ENCODE data around the gene PER1. TPM values are rescaled to one million over a fixed set of nuclear protein-coding genes. Genes with fewer than 3 reads are reported as not detected.

The PER1 gene
- total and polyA plus RNA-seq, 9 of the 15 experiments (the other 6 are each of a cell fraction or from before 2014, with no cell fraction given), result 0.13 to 26.0 (median 3.4) TPM

- H3K4me1 ChIP-seq (replicated peaks in 1 of 2; ENCODE audit: control insufficient read depth in 2 of 2, insufficient read depth in 2 of 2, low read length in 2 of 2), result peaks cover 6 to 28% of the 10 kb centered on the region in 2 experiments; a peak in 4 of 5 replicates
- H3K9me3 ChIP-seq (replicated peaks; ENCODE audit: control insufficient read depth, insufficient read depth, low read depth, low read length), result no peaks in the 10 kb centered on the region
- intact Hi-C loops (cut with micrococcal nuclease), result no loop called here
- peaks cover 46% of the 10 kb centered on the region; the same call in 2 of the 3 replicates for H3K36me3 ChIP-seq (ENCODE audit: control insufficient read depth, insufficient read depth, low read length)
- 73% methylated on average over 5 of the region's 7 CpGs for WGBS (ENCODE audit: insufficient coverage, low coverage, missing lambda C conversion rate)
- ChIA-PET CTCF (ENCODE audit: low intra/inter-chr PET ratio) (no interaction called here), POLR2A (interaction anchor here (0.6 to 3.3 kb wide), 5 partner anchors 9 to 878 kb away, joined by 3 to 19 read pairs (median 5); partner anchors contain the start of gene PER1)
- H3K9ac ChIP-seq (ENCODE audit: insufficient read depth in 1 of 2, low read depth in 2 of 2, low read length in 2 of 2), result 0 out of 4 replicates have a peak overlapping the region, but pooled peaks of 1 of the 2 experiments have one; percentile 9
- H3K9me1 ChIP-seq (ENCODE audit: control insufficient read depth, insufficient read depth, low read length), result no peaks in the 10 kb centered on the region
- no peak overlapping the region for H3K4me3 ChIP-seq
- H4K20me1 ChIP-seq (replicated peaks; ENCODE audit: control insufficient read depth, insufficient read depth, low read length), result 0 out of 2 replicates have a peak, but pooled peaks cover 2% of the 10 kb centered on the region
- TF ChIP-seq NKRF (IDR thresholded peaks at IDR 0.05; ENCODE audit: borderline replicate concordance) (no peak), HINFP (tag; conservative IDR thresholded peaks at IDR 0.05; ENCODE audit: low read depth) (no peak), DNMT1 (IDR thresholded peaks at IDR 0.05) (no peak), IRF2 (CRISPR knock-in tag; IDR thresholded peaks at IDR 0.05) (no peak), YBX1 (IDR thresholded peaks at IDR 0.05) (no peak), ZNF445 (CRISPR knock-in tag; IDR thresholded peaks at IDR 0.05; ENCODE audit: low read depth) (no peak), ZNF280B (CRISPR knock-in tag; IDR thresholded peaks at IDR 0.05) (no peak)
- DNase-seq (ENCODE audit: extremely low read depth in 1 of 4, low spot score in 3 of 4) (no peak), ATAC-seq (no peak), FAIRE-seq (no peak)
- in situ Hi-C loops (cut with MboI), result no loop called here
- no peak overlapping the region for H3K4me2 ChIP-seq (ENCODE audit: insufficient read depth, low read length)
- no peaks in the 10 kb centered on the region for H3K79me2 ChIP-seq (ENCODE audit: control insufficient read depth, insufficient read depth, low read length)
- no peak overlapping the region for H3K27ac ChIP-seq (ENCODE audit: extremely low read depth, low read depth, low read length)
- no TSS peak for BruUV-seq (replicated peaks)
- no peaks in the 10 kb centered on the region for H3K27me3 ChIP-seq (ENCODE audit: control insufficient read depth in 2 of 2, insufficient read depth in 2 of 2, low read length in 2 of 2)
- no peak overlapping the region for H2AFZ ChIP-seq (ENCODE audit: low read depth, low read length)
Measured at GRCh38 chr17:8141045-8141444, 11.2 kb downstream of the PER1 start.

Data from K562 (cell line).